ENCODE measurements around the gene SPOCK3. TPM values are rescaled to one million over a fixed set of nuclear protein-coding genes. Genes with fewer than 3 reads are reported as not detected.

SPOCK3 gene
- total and polyA plus RNA-seq, 2 experiments from 2014 or later, result 1.6 to 4.1 TPM

GRCh38 chr4:167136270-167136669, 98.0 kb downstream of the SPOCK3 start:
- Histone ChIP-seq H3F3A (replicated peaks; ENCODE audit: low read depth) (no peaks in the 10 kb centered on the region), H3K4me3 (no peak overlapping the region), H3K4me1 (ENCODE audit: insufficient read depth) (peaks cover 3% of the 10 kb centered on the region), H3K79me2 (replicated peaks; ENCODE audit: insufficient read depth) (no peaks in the 10 kb centered on the region), H3K36me3 (ENCODE audit: insufficient read depth) (no peaks in the 10 kb centered on the region), H3K27me3 (ENCODE audit: insufficient read depth) (no peaks in the 10 kb centered on the region), H2AFZ (no peak overlapping the region), H4K20me1 (replicated peaks; ENCODE audit: insufficient read depth) (no peaks in the 10 kb centered on the region), H3K9me2 (ENCODE audit: insufficient read depth) (no peaks in the 10 kb centered on the region), H3K27ac (ENCODE audit: low read depth) (no peak overlapping the region), H3K4me2 (no peak overlapping the region)
- TF ChIP-seq ZNF331 (CRISPR knock-in tag; IDR thresholded peaks at IDR 0.05; ENCODE audit: low read depth) (no peak), ZNF114 (CRISPR knock-in tag; IDR thresholded peaks at IDR 0.05) (no peak), STAT1 (IDR thresholded peaks at IDR 0.05; ENCODE audit: unreplicated experiment) (no peak), EZH2phosphoT487 (IDR thresholded peaks at IDR 0.05; ENCODE audit: unreplicated experiment) (no peak), ZNF462 (CRISPR knock-in tag; IDR thresholded peaks at IDR 0.05) (no peak), NANOG (IDR thresholded peaks at IDR 0.05; ENCODE audit: borderline replicate concordance) (no peak), CTCF (conservative IDR thresholded peaks at IDR 0.05; ENCODE audit: low read depth in 2 of 2) (no peak), ETS1 (IDR thresholded peaks at IDR 0.05) (no peak), CREB1 (CRISPR knock-in tag; IDR thresholded peaks at IDR 0.05; ENCODE audit: low read depth) (no peak), EZH2 (IDR thresholded peaks at IDR 0.05; ENCODE audit: low read depth, unreplicated experiment) (no peak), REST (IDR thresholded peaks at IDR 0.05; ENCODE audit: unreplicated experiment) (no peak), POLR2AphosphoS5 (IDR thresholded peaks at IDR 0.05; ENCODE audit: low read depth) (no peak), JUNB (IDR thresholded peaks at IDR 0.05; ENCODE audit: unreplicated experiment) (no peak)
- peaks cover 3% of the 10 kb centered on the region; the same call in 2 of the 3 replicates for H3K4me1 Mint-ChIP-seq
- H3K27ac Mint-ChIP-seq, result no peak overlapping the region
- ATAC-seq (no peak), DNase-seq (ENCODE audit: low spot score) (no peak)
- H3K9me3 Mint-ChIP-seq, result no peaks in the 10 kb centered on the region
- H3K36me3 Mint-ChIP-seq (ENCODE audit: low read depth), result no peaks in the 10 kb centered on the region
- H3K4me3 Mint-ChIP-seq, result no peak overlapping the region
- no peaks in the 10 kb centered on the region for H3K27me3 Mint-ChIP-seq (ENCODE audit: insufficient read depth, low read depth, poor library complexity)

All from GM23338 (cell line).